Measurements from ENCODE around the gene SAMD11.
A peak's percentile ranks its signal among the peaks of the same experiment; 100 is the strongest.
"Not testable (repeated sequence)": the region's sequence is repeated elsewhere in the genome, so short reads cannot be mapped to it uniquely, and the experiment has no call there.

Gene SAMD11

GRCh38 chr1:974687-975328 is 51.1 kb downstream of the SAMD11 start:
- no peak for DNase-seq (ENCODE audit: extremely low read depth in 1 of 2, low read depth in 1 of 2)

DNA sequence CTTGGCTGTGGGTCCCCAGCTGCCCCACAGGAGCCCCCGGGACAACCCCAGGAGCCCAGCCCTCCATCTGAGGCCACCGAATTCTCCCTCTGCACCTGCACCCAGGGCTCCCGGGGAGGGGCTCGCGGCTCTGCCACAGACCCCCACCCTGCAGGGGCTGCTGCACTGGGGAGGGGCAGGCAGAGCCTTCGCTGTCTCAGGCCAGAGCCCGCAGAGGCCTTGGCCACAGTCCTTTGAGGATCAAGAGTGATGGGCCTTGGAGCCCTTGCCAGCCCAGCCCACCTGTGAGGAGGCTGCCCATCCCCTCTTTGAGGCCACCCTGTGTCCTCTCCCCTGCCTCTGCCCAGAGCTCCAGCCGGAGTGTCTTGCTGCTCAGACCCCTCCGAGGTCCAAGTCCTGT is 51.6 kb downstream of the SAMD11 start:
- no peak for DNase-seq (ENCODE audit: extremely low read depth in 1 of 2, low read depth in 1 of 2)

- peak in 1 of 2 donors; percentile 53 for DNase-seq (ENCODE audit: extremely low read depth in 1 of 2, low read depth in 1 of 2)
Measured at GRCh38 chr1:975896-976683, 52.4 kb downstream of the SAMD11 start.

DNA sequence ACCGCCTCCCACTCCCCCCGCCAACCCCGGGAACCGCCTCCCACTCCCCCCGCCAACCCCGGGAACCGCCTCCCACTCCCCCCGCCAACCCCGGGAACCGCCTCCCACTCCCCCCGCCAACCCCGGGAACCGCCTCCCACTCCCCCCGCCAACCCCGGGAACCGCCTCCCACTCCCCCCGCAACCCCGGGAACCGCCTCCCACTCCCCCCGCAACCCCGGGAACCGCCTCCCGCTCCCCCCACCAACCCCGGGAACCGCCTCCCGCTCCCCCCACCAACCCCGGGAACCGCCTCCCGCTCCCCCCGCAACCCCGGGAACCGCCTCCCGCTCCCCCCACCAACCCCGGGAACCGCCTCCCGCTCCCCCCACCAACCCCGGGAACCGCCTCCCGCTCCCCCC is 53.1 kb downstream of the SAMD11 start:
- DNase-seq (ENCODE audit: extremely low read depth in 1 of 2, low read depth in 1 of 2) = not testable (repeated sequence)

- no peak for DNase-seq (ENCODE audit: extremely low read depth in 1 of 2, low read depth in 1 of 2)
Measured at GRCh38 chr1:978069-978834, 54.5 kb downstream of the SAMD11 start.

DNA sequence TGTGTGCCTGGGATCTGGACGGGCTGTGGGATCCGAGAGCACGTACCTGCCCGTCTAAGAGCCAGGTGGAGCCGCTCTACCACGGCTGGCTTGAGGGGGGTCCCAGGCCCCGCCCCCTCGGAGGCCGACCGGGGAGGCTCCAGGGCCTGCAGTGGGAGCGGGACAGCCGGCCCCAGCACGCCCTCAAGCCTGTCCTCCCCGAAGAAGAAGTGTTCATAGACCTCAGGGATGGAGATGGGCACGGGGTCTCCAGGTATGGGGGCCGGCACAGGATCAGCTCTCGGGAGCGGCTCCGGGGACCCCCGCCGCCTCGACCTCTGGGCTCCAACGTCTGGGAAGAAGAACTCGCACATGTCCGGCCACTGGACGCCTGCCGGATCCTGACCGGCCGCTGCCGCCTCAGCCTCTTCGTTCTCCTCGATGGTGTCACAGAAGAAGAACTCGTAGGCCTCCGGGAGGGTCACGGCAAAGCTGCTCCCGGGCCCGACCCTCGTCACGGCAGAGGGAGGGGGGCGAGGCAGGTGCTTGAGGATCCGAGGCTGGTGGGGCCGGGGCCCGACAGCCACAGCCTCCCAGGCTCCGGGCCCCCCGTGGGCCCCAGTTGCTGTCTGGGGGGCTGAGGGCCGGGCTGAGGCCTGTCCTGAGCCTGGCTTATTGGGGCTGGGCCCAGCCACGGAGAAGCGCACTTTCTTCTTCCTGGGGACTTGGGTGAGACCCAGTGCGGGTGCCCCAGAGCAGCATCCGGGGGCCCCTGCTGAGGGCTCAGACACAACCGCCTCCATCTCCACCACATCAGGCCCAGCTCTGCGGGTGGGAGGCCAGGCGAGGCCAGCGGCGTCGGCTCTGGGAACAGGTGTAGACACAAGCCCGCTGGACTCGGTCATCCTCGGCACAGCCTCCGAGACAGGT is 55.4 kb downstream of the SAMD11 start:
- DNase-seq (ENCODE audit: extremely low read depth in 1 of 2, low read depth in 1 of 2) = no peak

DNA sequence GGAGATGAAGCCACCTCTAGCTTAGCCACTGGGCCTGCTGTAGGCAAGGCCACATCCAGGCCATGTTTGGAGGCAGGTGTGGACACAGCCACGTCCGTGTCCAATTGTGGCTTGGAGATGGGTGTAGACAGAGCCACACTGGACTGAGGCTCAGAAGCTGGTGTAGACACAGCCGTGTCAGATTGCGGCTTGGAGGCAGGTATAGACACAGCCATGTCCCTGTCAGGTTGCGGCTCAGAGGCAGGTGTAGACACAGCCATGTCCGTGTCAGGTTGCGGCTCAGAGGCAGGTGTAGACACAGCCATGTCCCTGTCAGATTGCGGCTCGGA is 56.0 kb downstream of the SAMD11 start:
- no peak for DNase-seq (ENCODE audit: extremely low read depth in 1 of 2, low read depth in 1 of 2)

DNA sequence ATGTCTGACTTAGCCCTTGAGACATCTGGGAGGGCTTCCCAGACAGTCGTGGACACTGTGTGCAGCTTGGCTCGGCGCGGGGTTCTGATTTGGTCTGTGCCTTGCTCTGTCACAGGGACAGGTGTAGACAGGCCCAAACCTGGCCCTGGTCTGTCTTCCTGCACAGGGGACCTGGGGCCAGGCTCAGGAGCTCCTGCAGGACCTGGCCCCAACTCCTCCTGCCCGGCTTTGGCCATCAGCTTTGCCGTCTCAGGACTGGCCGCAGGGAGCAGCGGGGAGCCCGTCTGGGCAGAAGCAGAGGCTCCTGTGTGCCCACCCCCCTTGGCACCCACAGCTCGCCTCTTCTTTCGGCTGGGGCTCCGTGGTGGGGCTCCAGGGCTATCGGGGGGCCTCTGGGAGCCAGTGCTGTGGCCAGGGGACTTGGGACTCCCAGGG is 56.4 kb downstream of the SAMD11 start:
- no peak for DNase-seq (ENCODE audit: extremely low read depth in 1 of 2, low read depth in 1 of 2)

GRCh38 chr1:980602-981395 is 57.1 kb downstream of the SAMD11 start:
- no peak for DNase-seq (ENCODE audit: extremely low read depth in 1 of 2, low read depth in 1 of 2)

- no peak for DNase-seq (ENCODE audit: extremely low read depth in 1 of 2, low read depth in 1 of 2)
Measured at GRCh38 chr1:981491-981954, 57.8 kb downstream of the SAMD11 start.

DNA sequence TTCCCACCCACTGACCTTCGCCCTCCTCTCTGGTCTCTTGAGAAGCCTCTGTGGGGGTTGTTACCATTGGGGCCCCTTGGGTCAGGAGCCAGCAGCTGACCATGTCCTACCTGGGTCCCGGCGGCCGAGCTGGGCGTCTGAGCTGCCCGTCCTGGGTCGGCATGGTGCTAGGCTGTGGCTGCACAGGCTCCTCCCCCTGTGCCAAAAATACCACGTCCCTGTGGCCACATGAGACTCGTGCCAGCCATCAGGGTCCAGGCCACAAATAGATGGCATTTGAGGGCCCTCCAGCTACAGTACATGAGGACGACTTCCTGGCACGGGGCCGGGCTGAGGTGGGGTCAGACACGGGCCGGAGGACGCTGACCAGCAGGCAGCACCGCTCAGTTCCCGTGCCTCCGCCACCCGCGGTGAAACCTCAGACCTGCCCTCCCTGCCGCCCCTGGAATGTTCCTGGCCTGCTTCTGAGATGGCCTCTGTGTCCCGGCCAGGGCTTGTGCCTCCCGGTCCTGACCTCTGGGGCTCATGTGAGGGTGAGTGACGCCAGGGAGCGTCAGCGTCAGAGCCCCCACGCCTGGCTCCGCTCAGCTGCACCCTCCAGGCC is 58.3 kb downstream of the SAMD11 start, which contains the start of gene PERM1:
Gene PERM1, minus strand, starts transcription at position 139 of the 604 bp plus-strand sequence. CDS start 1,064 bp downstream, outside the sequence.
- DNase-seq (ENCODE audit: extremely low read depth in 1 of 2, low read depth in 1 of 2) = no peak

- DNase-seq (ENCODE audit: extremely low read depth in 1 of 2, low read depth in 1 of 2) = no peak
Measured at GRCh38 chr1:982765-983436, 59.2 kb downstream of the SAMD11 start.

DNA sequence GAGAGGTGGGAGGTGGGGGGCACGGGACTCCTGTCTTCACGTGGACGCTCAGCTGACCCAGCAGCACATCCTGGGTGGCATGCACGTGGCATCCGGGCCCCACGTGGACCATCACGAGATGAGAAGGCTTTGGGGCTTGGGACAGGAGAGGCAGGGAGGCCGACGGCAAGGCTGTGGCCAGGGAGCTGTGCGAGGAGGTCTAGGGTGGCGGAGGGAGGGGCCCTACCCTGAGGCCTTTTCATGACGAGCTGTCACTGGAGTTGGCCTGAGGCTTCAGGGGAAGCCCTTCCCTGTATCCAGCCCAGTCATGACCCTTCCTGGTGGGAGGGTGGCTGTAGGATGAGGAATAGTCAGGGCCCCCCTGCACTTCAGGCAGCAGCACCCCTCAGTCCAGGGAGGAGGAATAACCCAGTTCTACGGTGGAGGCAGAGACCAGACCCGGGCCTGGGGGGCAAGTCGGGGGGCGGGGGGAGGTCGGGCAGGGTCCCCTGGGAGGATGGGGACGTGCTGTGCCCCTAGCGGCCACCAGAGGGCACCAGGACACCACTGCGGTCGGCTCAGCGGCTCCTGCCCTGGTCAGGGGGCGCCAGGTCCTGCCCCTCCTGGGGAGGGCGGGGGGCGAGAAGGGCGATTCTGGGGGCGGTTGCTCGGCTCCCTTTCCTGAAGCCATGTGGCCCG is 60.2 kb downstream of the SAMD11 start:
- DNase-seq (ENCODE audit: extremely low read depth in 1 of 2, low read depth in 1 of 2) = peak in 1 of 2 donors; percentile 54

GRCh38 chr1:984476-984814 is 60.7 kb downstream of the SAMD11 start:
- no peak for DNase-seq (ENCODE audit: extremely low read depth in 1 of 2, low read depth in 1 of 2)

DNA sequence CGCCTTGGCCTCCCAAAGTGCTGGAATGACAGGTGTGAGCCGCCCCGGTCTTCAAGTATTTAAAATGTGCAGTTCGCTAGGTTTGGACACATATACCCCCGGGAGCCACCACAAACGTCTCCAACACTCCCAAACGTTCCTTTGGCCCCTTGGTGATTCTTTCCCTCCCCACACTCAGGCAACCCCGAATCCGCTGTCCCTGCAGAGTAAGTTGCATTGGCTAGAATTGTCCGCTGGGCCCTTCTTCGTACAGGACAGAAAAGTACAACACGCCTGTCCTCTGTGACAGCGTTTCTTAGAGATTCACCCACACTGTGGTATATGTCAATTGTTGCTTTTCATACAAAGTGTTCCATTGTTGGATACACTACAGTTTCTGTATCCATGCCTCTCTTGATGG is 61.4 kb downstream of the SAMD11 start:
- no peak for DNase-seq (ENCODE audit: extremely low read depth in 1 of 2, low read depth in 1 of 2)

DNA sequence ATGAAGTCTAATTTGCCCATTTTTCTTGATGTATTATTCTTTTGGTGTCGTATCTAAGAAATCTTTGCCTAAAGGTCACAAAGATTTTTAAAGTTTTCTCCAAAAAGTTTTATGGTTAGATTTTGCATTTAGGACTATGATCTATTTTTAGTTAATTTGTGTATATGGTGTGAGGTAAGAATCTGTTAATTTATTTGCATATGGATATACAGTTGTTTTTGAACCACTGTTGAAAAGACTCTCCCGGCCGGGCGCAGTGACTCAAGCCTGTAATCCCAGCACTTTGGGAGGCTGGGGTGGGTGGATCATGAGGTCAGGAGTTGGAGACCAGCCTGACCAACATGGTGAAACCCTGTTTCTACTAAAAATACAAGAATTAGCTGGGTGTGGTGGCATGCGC is 64.3 kb downstream of the SAMD11 start:
- not testable (repeated sequence) for DNase-seq (ENCODE audit: extremely low read depth in 1 of 2, low read depth in 1 of 2)

DNA sequence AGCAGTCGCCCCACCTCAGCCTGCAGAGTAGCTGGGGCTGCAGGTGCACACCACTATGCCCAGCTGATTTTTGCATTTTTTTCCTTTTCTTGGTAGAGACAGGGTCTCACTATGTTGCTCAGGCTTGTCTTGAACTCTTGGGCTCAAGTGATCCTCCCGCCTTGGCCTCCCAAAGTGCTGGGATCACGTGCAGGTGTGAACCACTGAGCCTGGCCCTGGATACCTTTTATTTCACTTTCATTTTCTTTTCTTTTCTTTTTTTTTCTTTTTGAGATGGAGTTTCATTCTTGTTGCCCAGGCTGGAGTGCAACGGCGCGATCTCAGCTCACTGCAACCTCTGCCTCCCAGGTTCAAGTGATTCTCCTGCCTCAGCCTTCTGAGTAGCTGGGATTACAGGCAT is 67.6 kb downstream of the SAMD11 start:
- not testable (repeated sequence) for DNase-seq (ENCODE audit: extremely low read depth in 1 of 2, low read depth in 1 of 2)

- DNase-seq (ENCODE audit: extremely low read depth in 1 of 2, low read depth in 1 of 2) = no peak
Measured at GRCh38 chr1:991895-992294, 68.2 kb downstream of the SAMD11 start.

Measured in activated CD8-positive, alpha-beta memory T cell treated with anti-CD3 and anti-CD28 coated beads for 1 hour (primary cell).